GM12872 (cell line): ENCODE results near the gene SELE.
A peak's percentile ranks its signal among the peaks of the same experiment; 100 is the strongest.

Experiments used
- CTCF ChIP-seq: IDR thresholded peaks from 3 replicates; pipeline ENCODE4 v1.5.1; 2011; ENCODE audit warnings: low read depth, mild to moderate bottlenecking, low read length, moderate library complexity; ENCODE audit not compliant: insufficient read depth

Gene SELE

GRCh38 chr1:169704797-169705196 is 29.1 kb downstream of the SELE start:
- no peak for TF ChIP-seq CTCF

DNA sequence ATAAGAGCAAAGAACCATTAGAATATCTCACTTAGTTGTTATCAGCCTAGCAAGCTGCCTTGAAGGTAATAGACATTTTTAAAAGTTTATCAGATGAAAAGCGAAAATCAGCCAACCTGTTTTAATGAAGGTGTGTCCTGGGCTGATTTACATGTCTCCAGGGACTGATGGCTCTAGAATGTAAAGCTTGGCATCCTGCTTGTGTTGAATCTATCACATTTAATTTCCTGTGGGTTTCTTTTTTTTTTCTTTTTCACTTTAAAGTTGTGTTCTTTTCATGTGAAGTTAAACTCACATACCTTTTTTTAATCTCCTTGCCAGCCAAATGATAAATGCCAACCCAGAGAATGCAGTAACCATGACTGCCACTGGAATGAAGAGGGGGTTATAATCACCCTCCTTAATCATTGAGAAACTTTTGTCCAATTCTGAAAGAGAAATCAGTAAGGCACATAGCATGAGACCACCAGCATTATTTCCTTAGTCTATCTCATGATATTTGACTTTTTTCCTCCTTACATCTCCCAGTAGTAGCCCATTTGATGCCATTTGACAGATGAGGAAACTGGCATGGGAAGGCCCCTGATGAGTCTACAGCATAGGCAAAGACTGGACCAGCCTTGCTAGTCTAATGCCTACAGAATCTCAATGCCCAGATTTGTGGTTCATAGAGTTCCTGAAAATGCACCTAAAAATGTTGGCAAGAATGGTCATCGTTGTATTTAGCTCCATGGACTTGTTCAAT is 32.4 kb downstream of the SELE start:
- no peak for TF ChIP-seq CTCF

DNA sequence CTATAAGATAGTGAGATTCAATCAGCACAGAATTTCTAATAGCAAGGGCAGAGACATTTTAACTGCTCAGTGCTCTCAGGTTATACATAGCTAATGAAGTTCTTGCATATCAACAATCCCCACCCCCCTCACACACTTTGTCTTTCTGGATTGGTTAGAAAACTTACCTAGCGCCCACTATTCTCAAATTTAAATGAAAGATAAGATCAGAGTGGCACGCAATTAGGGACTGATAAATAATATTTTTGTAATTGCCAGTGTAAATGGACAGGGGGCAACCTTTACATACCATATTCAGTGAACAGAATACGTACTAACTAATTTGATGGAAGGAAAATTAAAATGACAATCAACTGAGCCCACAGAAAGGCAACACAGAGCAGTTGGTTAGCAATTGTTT is 34.2 kb downstream of the SELE start:
- no peak for TF ChIP-seq CTCF

DNA sequence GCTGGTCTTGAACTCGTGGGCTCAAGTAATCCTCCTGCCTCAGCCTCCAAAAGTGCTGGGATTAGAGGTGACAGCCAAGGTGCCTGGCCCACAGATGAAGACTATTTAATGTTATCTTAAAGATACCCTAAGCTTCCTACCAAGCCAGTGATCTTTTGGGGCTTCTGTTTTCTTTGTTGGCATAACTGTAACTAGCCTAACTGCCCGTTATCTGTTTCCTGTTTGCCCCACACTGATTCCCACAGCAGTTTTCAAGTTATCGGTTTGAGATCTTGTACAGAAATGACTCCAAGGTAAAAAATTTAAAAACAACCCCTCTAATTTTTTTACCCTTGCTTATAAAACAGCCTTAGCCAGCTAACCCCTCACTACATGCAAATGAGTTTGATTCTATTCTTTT is 34.9 kb downstream of the SELE start:
- no peak for TF ChIP-seq CTCF

- no peak for TF ChIP-seq CTCF
Observed at GRCh38 chr1:169697755-169698154, 36.1 kb downstream of the SELE start.

DNA sequence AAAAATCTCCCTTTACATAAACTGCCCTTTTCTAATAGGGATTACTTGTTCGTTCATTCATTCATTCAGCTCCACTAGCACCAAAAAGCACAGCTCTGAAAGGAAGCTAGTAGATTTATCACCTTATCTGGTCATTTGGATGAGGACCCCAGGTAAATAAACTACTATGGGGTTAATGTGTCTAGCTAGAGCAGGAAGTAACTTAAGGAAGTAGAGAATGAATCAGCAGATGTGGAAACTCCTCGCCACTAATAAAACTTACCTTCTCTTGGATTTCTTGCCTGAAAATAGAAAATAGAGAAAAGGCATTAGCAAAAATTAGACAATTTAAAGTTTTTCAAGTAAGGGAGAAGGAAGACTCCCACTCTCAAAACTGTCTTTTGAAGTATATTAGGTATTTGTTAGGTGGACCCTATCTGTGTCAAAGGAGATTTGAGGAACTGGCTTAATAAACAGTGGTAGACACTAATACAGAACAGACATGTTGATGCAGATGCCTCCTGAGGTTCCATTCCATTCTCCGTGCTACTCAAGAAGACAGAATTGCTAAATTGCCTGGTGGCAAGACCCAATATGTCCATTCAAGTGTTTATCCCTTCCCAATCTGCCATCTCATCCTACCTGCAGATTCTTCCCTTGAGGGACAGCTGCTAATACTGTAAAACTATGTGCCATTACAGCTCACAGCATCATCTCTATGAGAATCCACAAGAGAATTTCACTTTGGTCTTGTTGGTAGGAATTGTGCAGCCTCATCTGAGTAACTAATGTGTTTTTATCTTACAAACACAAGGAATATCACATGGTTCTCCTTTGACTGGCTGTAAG is 37.4 kb downstream of the SELE start:
- TF ChIP-seq CTCF = no peak

DNA sequence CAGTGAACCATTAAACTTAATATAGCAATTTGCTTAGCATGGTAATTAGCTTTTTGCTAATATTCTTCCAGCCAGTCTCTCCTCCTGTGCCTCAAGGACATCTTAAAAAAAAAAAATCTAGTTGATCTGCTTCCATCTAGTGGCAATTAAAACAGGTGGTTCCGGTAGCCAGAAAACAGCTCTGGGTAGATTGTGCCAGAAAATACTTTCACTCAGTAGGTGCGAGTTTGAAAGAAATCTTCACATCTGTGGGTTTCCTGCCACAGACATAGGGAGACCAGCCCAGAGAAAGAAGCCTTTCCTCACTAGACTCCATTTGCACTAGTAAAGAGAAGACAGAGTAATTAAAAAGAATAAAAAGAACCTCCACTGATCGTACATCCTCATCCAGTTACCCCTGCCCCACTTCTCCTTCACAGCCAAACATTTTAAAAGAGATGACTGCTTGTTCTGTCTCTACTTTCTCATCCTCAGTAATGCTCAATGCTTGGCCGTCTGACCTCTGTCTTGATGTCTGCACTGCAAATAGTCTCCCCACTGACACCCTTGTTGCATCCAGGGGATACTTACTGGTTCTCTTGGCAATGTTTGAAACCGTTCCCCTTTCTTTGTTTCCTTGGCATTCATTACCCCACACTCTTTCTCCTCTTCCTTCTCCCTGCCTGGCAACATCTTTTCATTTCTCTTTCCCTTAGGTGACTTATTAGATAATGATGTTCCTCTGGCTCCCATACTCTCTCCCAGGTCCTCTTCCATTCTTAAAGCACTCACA is 39.4 kb downstream of the SELE start:
- peak; percentile 26; the same call in 1 of the 3 replicates for TF ChIP-seq CTCF
